Measurements from ENCODE around the gene ZNF598. TPM values are rescaled to one million over a fixed set of nuclear protein-coding genes. Genes with fewer than 3 reads are reported as not detected.

Gene ZNF598
- total and polyA plus RNA-seq, 7 donors: 12.8 to 57.0 (median 20.3) TPM

- Histone ChIP-seq H3K27ac (peak overlapping the region in 3 of 4 donors; percentile 11 to 73 (median 66)), H3K4me1 (peaks cover 0 to 52% (median 42%) of the 10 kb centered on the region in 4 donors), H3K36me3 (peaks cover 0 to 8% (median 0%) of the 10 kb centered on the region in 4 donors), H3K9me3 (no peaks in the 10 kb centered on the region), H3K4me3 (peak overlapping the region in 2 of 4 donors; percentile 68 to 75), H3K27me3 (no peaks in the 10 kb centered on the region)
- no peak for DNase-seq
- intact Hi-C loops (cut with DNase I): no loop called here
- 86% methylated on average over 18 of the region's 18 CpGs for WGBS, 2 donors
- TF ChIP-seq EP300 (IDR thresholded peaks at IDR 0.05) (no peak), POLR2AphosphoS5 (IDR thresholded peaks at IDR 0.05) (no peak), POLR2A (IDR thresholded peaks at IDR 0.05) (no peak)
- TF ChIP-seq, protein P1, sequence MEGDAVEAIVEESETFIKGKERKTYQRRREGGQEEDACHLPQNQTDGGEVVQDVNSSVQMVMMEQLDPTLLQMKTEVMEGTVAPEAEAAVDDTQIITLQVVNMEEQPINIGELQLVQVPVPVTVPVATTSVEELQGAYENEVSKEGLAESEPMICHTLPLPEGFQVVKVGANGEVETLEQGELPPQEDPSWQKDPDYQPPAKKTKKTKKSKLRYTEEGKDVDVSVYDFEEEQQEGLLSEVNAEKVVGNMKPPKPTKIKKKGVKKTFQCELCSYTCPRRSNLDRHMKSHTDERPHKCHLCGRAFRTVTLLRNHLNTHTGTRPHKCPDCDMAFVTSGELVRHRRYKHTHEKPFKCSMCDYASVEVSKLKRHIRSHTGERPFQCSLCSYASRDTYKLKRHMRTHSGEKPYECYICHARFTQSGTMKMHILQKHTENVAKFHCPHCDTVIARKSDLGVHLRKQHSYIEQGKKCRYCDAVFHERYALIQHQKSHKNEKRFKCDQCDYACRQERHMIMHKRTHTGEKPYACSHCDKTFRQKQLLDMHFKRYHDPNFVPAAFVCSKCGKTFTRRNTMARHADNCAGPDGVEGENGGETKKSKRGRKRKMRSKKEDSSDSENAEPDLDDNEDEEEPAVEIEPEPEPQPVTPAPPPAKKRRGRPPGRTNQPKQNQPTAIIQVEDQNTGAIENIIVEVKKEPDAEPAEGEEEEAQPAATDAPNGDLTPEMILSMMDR (IDR thresholded peaks at IDR 0.05): no peak
These were observed 19.1 kb upstream of the ZNF598 start for GRCh38 chr16:2028620-2029220.

GRCh38 chr16:2028146-2028545 lies 18.5 kb upstream of the ZNF598 start:
- 63 to 76% methylated on average over 3 of the region's 3 CpGs for WGBS, 2 donors
- no peaks in the 10 kb centered on the region for H3K9me3 ChIP-seq
- peaks cover 0 to 52% (median 41%) of the 10 kb centered on the region in 4 donors for H3K4me1 ChIP-seq
- TF ChIP-seq POLR2AphosphoS5 (IDR thresholded peaks at IDR 0.05) (no peak), POLR2A (IDR thresholded peaks at IDR 0.05) (no peak), EP300 (IDR thresholded peaks at IDR 0.05) (no peak)
- TF ChIP-seq, protein P1 (IDR thresholded peaks at IDR 0.05): no peak
- peak overlapping the region; percentile 11 to 73 (median 69) for H3K27ac ChIP-seq
- H3K36me3 ChIP-seq: peaks cover 0 to 8% (median 0%) of the 10 kb centered on the region in 4 donors
- H3K4me3 ChIP-seq: peak overlapping the region in 3 of 4 donors; percentile 67 to 75 (median 68)
- intact Hi-C loops (cut with DNase I): no loop called here
- no peak for DNase-seq
- H3K27me3 ChIP-seq: no peaks in the 10 kb centered on the region

GRCh38 chr16:2027024-2028010 lies 17.7 kb upstream of the ZNF598 start:
- TF ChIP-seq POLR2A (IDR thresholded peaks at IDR 0.05): no peak
- TF ChIP-seq, protein P1 (IDR thresholded peaks at IDR 0.05): no peak
- no peak for TF ChIP-seq POLR2AphosphoS5 (IDR thresholded peaks at IDR 0.05)
- no peak for TF ChIP-seq EP300 (IDR thresholded peaks at IDR 0.05)
- H3K4me3 ChIP-seq: peak overlapping the region; percentile 41 to 75 (median 68)
- H3K27ac ChIP-seq: peak overlapping the region; percentile 66 to 78 (median 72)
- no peaks in the 10 kb centered on the region for H3K27me3 ChIP-seq
- no peak for DNase-seq
- H3K9me3 ChIP-seq: no peaks in the 10 kb centered on the region
- WGBS, 2 donors: 4 to 8% methylated on average over 76 of the region's 76 CpGs
- H3K36me3 ChIP-seq: peaks cover 0 to 8% (median 0%) of the 10 kb centered on the region in 4 donors
- intact Hi-C loops (cut with DNase I): loop anchor here (2.0 kb wide), 1 partner anchor 19 kb away; the partner anchor contains the start of genes NTHL1 and TSC2
- peaks cover 4 to 52% (median 40%) of the 10 kb centered on the region in 4 donors for H3K4me1 ChIP-seq

DNA sequence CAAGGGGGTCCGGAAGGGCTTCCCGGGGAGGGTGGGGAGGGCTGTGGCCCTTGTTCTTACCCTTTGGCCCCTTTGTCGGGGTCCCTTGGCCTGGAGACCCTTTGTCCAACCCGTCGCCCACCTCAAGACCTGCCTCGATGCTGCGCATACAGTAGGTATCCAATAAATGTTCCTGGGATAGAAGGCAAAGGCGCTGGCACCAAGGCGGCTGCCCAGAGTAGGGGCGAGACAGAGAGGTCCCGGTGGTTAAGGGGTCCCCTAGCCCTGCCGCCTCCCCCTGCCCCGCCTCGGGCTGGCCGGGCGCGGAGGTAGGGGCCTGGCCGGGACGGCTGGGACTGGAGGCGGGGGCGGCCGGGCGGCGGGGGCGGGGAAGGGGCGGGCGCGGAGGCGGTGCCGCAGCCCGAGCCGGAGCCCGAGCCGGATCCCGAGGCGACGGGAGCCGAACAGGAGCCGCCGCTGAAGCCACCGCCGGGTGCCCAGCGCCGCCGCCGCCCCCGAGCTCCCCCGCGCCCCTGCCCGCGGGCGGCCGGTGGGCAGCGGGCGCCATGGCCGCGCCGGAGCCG lies 16.9 kb upstream of the ZNF598 start, which contains the start of gene NHERF2:
TSS of gene NHERF2 (plus strand) at position 442 of the 563 bp plus-strand sequence. CDS start at position 546, 104 bp downstream.
- 5 to 8% methylated on average over 59 of the region's 59 CpGs for WGBS, 2 donors
- intact Hi-C loops (cut with DNase I): loop anchor here (2.0 kb wide), 1 partner anchor 20 kb away; the partner anchor contains the start of genes NTHL1 and TSC2
- peak within 1 kb of the TSS; percentile 72 to 78 (median 73) for H3K27ac ChIP-seq
- DNase-seq: no peak
- no peaks in the 10 kb centered on the region for H3K9me3 ChIP-seq
- H3K4me3 ChIP-seq: peak within 1 kb of the TSS; percentile 41 to 75 (median 68)
- peaks cover 0 to 8% (median 0%) of the 10 kb centered on the region in 4 donors for H3K36me3 ChIP-seq
- TF ChIP-seq POLR2A (IDR thresholded peaks at IDR 0.05) (no peak), POLR2AphosphoS5 (IDR thresholded peaks at IDR 0.05) (no peak), EP300 (IDR thresholded peaks at IDR 0.05) (no peak)
- TF ChIP-seq, protein P1 (IDR thresholded peaks at IDR 0.05): no peak
- H3K4me1 ChIP-seq: peaks cover 4 to 49% (median 39%) of the 10 kb centered on the region in 4 donors
- peaks cover 1 to 4% (median 3%) of the 10 kb centered on the region in 3 donors for H3K27me3 ChIP-seq
